GM12864 (cell line): ENCODE results near the gene HS2ST1.

Source experiments
- DNase-seq: peaks from one replicate; pipeline ENCODE4 v3.0.0-alpha.2; 2011; ENCODE audit warnings: low read depth
- H3K4me3 ChIP-seq: 2 replicates; pipeline ENCODE4 v1.5.1; 2011; ENCODE audit warnings: mild to moderate bottlenecking, low read depth, low read length, control low read depth
- CTCF ChIP-seq: IDR thresholded peaks from 2 replicates; pipeline ENCODE4 v1.5.1; 2011; ENCODE audit warnings: low read depth, mild to moderate bottlenecking, moderate library complexity, low read length, control low read depth, inconsistent platforms; ENCODE audit errors: missing control alignments

Gene HS2ST1

GRCh38 chr1:86938855-86939254 is 24.4 kb downstream of the HS2ST1 start:
- H3K4me3 ChIP-seq, result no peak overlapping the region
- TF ChIP-seq CTCF, result no peak
- DNase-seq, result no peak

- DNase-seq, result no peak
- TF ChIP-seq CTCF, result no peak
Observed at GRCh38 chr1:86939406-86939805, 25.0 kb downstream of the HS2ST1 start.

GRCh38 chr1:86940599-86940998 is 26.2 kb downstream of the HS2ST1 start:
- TF ChIP-seq CTCF, result no peak
- no peak for DNase-seq
- H3K4me3 ChIP-seq, result no peak overlapping the region

More at GRCh38 chr1:86939406-86939805, 25.0 kb downstream of the HS2ST1 start:
- H3K4me3 ChIP-seq, result no peak overlapping the region

- no peak overlapping the region for H3K4me3 ChIP-seq
- no peak for TF ChIP-seq CTCF
- DNase-seq, result no peak
Observed at GRCh38 chr1:86942042-86942441, 27.6 kb downstream of the HS2ST1 start.

- TF ChIP-seq CTCF, result no peak
- no peak overlapping the region for H3K4me3 ChIP-seq
- no peak for DNase-seq
Observed at GRCh38 chr1:86942743-86943142, 28.3 kb downstream of the HS2ST1 start.

GRCh38 chr1:86948212-86948611 is 33.8 kb downstream of the HS2ST1 start:
- no peak overlapping the region for H3K4me3 ChIP-seq
- DNase-seq, result no peak
- TF ChIP-seq CTCF, result no peak

- no peak for TF ChIP-seq CTCF
- H3K4me3 ChIP-seq, result no peak overlapping the region
- no peak for DNase-seq
Observed at GRCh38 chr1:86950712-86951419, 36.4 kb downstream of the HS2ST1 start.
